Prostate gland (tissue), 2 donors: ENCODE results near the gene HPGD.

Source experiments
- CTCF ChIP-seq, 4 experiments: fragments of 200-600 bp in 2 of 4; fragments of 450-650 bp in 2 of 4; sonication (generic) in 2 of 4; IDR thresholded peaks; 1 replicate in 3 of 4; 2 replicates in 1 of 4; pipeline ENCODE4 v1.5.1; 2016 to 2019; ENCODE audit warnings: antibody characterized with exemption in 4 of 4, mild to moderate bottlenecking in 2 of 4, moderate library complexity in 2 of 4
- POLR2AphosphoS5 ChIP-seq: sonication (generic); formaldehyde crosslinking; IDR thresholded peaks from one replicate; pipeline ENCODE4 v1.6.1; 2017; ENCODE audit warnings: antibody characterized with exemption

GRCh38 chr4:174460684-174461083 lies 61.6 kb downstream of the HPGD start:
- TF ChIP-seq POLR2AphosphoS5 (no peak), CTCF (IDR thresholded peaks at IDR 0.05) (no peak)
